SK-N-SH treated with all-trans-retinoic acid at 6 μM for 48 hours (cell line): ENCODE data around the gene UHRF2.

ENCODE experiments used
- CREB5 ChIP-seq: fragments of 250-450 bp; sonication (Bioruptor Pico); IDR thresholded peaks from 2 replicates; pipeline ENCODE4 v1.5.1; 2020; ENCODE audit warnings: low read depth, mild to moderate bottlenecking, moderate library complexity
- PATZ1 ChIP-seq: fragments of 250-450 bp; sonication (Bioruptor Pico); IDR thresholded peaks from 2 replicates; pipeline ENCODE4 v1.8.0; 2020; ENCODE audit warnings: mild to moderate bottlenecking, moderate library complexity, borderline replicate concordance
- RARB ChIP-seq: fragments of 250-450 bp; sonication (Bioruptor Pico); IDR thresholded peaks from 2 replicates; pipeline ENCODE4 v1.8.0; 2021; ENCODE audit warnings: mild to moderate bottlenecking, moderate library complexity
- ZFP3 ChIP-seq: fragments of 250-450 bp; sonication (Bioruptor Pico); IDR thresholded peaks from 2 replicates; pipeline ENCODE4 v1.5.0; 2020; ENCODE audit warnings: mild to moderate bottlenecking, moderate library complexity

- TF ChIP-seq ZFP3 (CRISPR knock-in tag) (no peak), CREB5 (no peak), RARB (CRISPR knock-in tag) (no peak), PATZ1 (no peak)
Measured at GRCh38 chr9:6553866-6554265, 140.9 kb downstream of the UHRF2 start.
